ENCODE measurements around the gene SPINK13.
"Not testable (repeated sequence)": the region's sequence is repeated elsewhere in the genome, so short reads cannot be mapped to it uniquely, and the experiment has no call there.

The SPINK13 gene

GRCh38 chr5:148268566-148268965 is at the start of gene SPINK13:
Gene SPINK13, plus strand, starts transcription at chr5:148268794. Its CDS starts 1,279 bp downstream, at chr5:148270073.
- DNase-seq (ENCODE audit: low read depth in 1 of 2, low spot score in 1 of 2): no peak

DNA sequence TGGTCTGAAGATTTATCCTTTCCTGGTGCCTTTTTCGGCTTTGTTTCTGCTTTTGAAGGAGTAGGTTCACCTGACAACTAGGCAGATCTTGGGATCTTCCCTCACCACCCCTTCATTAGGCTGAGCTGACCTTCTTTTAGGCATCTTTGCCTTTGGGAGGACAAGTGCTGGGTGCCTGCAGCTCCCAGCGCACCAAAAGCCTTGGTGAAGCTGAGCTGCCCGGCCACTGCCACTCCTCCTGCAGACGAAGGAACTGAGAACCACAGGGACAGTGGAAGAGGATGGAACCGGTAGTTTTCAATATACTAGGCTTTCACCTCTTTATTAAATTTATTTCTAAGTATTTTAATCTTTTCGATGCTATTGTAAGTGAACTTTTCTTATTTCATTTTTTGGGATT is 47.1 kb upstream of the SPINK13 start:
- no peak for DNase-seq (ENCODE audit: low read depth in 1 of 2, low spot score in 1 of 2)

DNA sequence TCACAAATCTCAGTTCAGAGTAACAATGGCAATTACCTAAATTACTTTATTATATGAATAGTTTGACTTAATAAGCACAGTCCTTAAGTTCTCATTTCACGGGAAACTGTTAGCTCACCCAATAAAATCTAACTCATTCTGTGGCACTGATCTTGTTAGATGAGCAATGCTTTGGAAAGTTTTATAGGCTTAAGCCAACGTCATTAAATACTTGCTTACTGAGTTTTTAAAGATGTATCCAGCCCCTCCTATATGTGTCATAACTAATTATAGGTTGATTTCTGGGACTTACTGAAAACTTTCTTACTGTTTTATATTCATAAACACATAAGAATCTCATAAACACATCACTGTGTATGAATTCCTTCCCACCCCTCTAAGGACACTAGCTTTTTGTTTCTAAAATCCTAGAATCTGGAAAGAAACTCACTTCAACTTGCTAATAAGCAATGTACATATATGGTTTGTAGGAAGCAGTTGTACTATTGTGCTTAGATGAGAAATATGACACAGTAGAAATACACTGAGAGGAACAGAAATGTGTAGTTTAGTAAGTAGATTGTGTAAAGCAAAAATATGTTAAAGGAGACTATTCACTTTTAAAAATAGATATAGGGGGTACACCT is 44.4 kb upstream of the SPINK13 start:
- no peak for DNase-seq (ENCODE audit: low read depth in 1 of 2, low spot score in 1 of 2)

GRCh38 chr5:148228392-148228984 is 40.1 kb upstream of the SPINK13 start:
- no peak for DNase-seq (ENCODE audit: low read depth in 1 of 2, low spot score in 1 of 2)

DNA sequence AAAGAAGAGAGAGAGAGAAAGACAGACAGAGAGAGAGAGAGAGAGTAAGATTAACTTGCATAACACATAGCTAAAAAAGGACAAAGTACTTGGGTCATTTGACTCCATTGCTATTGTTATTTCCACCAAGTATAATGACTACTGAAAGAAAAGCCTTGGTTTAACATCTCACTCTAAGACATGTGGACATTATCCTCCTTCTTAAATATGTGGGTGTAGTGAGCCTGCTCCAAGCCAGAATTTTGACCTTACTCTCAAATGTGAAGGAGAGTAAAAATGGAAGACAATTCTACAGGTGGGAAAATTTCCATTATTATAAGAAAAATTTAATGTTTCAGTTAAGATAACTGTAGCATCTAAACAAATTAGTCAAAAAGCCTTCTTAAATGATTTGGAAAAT is 38.8 kb upstream of the SPINK13 start:
- DNase-seq (ENCODE audit: low read depth in 1 of 2, low spot score in 1 of 2): no peak

DNA sequence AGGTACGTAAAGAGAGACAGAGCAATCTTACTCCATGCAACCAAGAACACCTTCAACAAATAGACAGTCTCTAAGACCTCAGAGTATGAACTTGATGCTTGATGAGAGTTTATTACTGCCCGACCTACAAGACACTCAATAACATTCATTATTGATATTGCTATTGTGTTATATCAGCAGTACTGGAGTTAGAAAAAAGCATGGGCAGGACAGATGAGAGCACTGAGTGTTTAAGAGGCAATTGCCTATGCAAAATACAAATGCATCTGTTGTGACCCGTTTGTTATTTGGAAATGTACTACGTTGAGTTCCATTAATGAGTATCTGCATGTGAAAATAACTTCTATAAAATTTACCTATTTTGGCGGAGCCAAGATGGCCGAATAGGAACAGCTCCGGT is 38.4 kb upstream of the SPINK13 start:
- DNase-seq (ENCODE audit: low read depth in 1 of 2, low spot score in 1 of 2): no peak

DNA sequence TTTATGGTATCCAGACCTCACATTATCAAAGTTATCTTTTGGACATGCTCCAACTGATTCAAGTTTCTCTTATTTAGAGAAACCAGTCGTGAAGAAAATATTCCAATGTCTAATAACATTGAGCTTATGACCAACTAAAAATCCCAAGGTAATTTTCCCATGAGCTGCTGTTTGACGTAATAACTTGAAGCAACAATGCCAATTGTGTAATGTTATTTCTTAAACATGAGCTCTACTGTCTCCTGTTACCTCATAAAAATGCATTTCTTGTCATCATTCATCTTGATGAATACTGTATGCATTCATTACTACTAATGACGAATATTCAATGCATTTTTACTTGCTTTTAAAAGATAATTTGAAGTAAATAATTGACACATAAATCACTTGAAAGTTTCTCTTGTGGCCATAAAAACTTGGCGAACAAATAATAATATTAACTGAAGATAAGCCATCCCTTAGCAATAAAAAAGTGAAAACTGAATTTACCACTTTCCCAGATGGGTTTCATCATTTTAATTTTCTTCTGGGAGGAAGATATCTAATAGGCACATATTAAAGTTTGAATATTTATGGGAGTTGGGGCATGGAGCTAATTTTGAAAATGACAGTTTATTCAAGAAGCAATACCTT is 30.7 kb upstream of the SPINK13 start:
- no peak for DNase-seq (ENCODE audit: low read depth in 1 of 2, low spot score in 1 of 2)

- DNase-seq (ENCODE audit: low read depth in 1 of 2, low spot score in 1 of 2): no peak
Measured at GRCh38 chr5:148238418-148238794, 30.2 kb upstream of the SPINK13 start, which contains the start of gene MARCOL. Gene MARCOL, plus strand, starts transcription at chr5:148238525. Its CDS starts 73 bp downstream, at chr5:148238598.

- no peak for DNase-seq (ENCODE audit: low read depth in 1 of 2, low spot score in 1 of 2)
Measured at GRCh38 chr5:148248894-148249293, 19.7 kb upstream of the SPINK13 start.

- DNase-seq (ENCODE audit: low read depth in 1 of 2, low spot score in 1 of 2): no peak
Measured at GRCh38 chr5:148255456-148255855, 13.1 kb upstream of the SPINK13 start.

- DNase-seq (ENCODE audit: low read depth in 1 of 2, low spot score in 1 of 2): no peak
Measured at GRCh38 chr5:148259288-148259687, 9.3 kb upstream of the SPINK13 start.

DNA sequence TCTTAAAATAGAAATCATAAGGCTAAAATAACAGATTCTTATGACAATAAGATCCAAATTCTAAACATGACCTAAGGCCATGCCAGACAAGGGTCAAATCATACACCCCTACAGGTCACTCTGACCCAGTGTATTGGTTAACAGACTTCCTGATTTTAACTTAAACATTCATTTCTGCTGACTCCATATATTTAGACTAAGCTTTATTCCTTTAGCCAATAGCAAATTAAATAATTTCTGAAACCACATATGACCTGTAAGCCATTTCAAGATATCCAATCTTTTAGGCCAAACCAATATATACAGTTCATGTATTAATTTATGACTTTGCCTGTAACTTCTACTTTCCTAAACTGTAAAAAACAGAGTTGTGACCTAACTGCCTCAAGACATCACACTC is 7.4 kb upstream of the SPINK13 start:
- no peak for DNase-seq (ENCODE audit: low read depth in 1 of 2, low spot score in 1 of 2)

GRCh38 chr5:148267962-148268361 is 632 bp upstream of the SPINK13 start:
- no peak for DNase-seq (ENCODE audit: low read depth in 1 of 2, low spot score in 1 of 2)

GRCh38 chr5:148275129-148275528 is 6.5 kb downstream of the SPINK13 start:
- DNase-seq (ENCODE audit: low read depth in 1 of 2, low spot score in 1 of 2): not testable (repeated sequence)

DNA sequence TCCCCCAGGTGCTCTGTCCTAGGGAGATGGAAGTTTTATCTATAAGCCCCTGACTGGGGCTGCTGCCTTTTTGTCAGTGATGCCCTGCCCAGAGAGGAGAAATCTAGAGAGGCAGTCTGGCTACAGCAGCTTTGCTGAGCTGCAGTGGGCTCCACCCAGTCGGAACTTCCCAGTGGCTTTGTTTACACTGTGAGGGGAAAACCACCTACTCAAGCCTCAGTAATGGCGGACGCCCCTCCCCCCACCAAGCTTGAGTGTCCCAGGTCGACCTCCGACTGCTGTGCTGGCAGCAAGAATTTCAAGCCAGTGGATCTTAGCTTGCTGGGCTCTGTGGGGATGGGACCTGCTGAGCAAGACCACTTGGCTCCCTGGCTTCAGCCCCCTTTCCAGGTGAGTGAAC is 12.3 kb downstream of the SPINK13 start:
- peak in 1 of 2 donors; percentile 0 for DNase-seq (ENCODE audit: low read depth in 1 of 2, low spot score in 1 of 2)

DNA sequence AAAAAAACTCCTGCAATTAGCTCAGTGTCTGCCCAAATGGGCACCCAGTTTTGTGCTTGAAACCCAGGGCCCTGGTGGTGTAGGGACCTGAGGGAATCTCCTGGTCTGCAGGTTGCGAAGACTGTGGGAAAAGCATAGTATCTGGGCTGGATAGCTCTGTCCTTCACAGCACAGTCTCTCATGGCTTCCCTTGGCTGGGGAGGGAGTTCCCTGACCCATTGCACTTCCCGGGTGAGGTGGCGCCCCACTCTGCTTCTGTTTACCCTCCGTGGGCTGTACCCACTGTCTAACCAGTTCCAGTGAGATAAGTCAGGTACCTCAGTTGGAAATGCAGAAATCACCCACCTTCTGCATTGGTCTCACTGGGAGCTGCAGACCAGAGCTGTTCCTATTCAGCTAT is 12.7 kb downstream of the SPINK13 start:
- DNase-seq (ENCODE audit: low read depth in 1 of 2, low spot score in 1 of 2): not testable (repeated sequence)

GRCh38 chr5:148290271-148291195 is 21.9 kb downstream of the SPINK13 start:
- DNase-seq (ENCODE audit: low read depth in 1 of 2, low spot score in 1 of 2): no peak

DNA sequence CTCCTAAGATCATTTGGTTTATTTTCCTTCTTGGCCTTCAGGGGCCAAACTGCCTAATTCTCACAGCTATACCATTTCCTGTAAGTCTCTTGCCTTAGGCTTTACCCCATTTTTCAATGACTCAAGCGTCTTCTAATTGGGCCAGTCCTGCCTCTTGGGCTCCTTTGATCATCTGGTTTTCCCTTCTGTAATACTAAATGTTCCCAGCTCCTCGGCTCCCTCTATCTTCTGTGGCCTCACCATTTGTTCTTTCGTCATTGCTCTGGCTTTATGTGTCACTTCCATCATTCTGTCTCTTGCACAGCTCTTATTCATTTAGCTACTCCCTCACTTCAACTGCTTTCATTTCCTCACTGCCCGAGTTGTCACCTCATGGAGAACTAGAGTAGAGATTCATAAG is 29.1 kb downstream of the SPINK13 start:
- DNase-seq (ENCODE audit: low read depth in 1 of 2, low spot score in 1 of 2): no peak

GRCh38 chr5:148306446-148306845 is 37.9 kb downstream of the SPINK13 start:
- DNase-seq (ENCODE audit: low read depth in 1 of 2, low spot score in 1 of 2): no peak

DNA sequence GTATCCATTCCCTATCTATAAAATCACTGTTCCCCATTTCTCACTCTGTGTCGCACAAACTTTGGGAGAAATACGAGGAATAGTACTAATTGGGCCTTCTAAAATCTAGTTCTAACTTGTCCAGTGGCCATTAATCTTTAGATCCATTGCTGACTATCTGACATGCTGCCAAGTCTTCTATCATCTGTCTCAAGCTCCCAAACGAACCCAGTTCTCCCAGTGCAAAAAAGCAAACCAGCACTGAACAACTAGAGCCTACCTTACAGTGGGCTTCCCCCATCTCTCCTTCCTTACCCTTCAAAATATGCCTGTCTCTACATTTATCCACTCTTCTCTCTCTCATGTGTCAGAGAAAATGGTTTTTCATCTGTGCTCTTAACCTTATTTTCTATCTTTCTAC is 40.4 kb downstream of the SPINK13 start:
- no peak for DNase-seq (ENCODE audit: low read depth in 1 of 2, low spot score in 1 of 2)

DNA sequence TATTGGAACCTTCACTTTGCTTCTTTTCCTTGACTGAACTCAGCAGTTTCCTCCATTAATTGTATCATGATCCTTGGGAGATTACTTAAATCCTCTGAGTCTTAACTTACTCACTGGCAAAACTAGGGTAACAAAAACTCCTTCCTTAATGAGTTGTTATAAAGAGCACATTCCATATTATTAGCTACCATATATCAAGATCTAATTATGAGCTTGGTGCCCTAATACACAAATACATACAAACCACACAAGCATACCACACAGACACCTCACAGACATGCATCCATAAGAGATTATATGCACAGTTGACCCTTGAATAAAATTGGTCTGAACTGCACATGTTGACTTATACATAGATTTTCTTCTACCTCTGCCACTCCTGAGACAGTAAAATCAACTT is 41.2 kb downstream of the SPINK13 start:
- DNase-seq (ENCODE audit: low read depth in 1 of 2, low spot score in 1 of 2): no peak

DNA sequence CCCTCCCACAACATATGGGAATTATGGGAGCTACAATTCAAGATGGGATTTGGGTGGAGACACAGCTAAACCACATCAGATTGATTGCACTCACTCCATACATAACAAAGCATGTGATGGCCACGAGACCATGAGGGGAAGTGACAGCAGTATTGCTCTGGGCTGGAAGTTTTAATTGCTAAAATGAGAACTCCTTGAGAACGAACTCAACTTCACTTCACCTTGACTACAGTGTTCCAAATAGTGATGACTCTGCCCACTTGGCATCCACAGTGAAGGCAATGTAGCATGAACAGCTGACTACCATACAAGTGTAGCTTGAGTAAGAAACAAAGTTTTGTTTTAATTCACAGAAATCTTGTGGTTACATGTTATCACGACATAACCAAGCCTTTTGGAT is 42.9 kb downstream of the SPINK13 start:
- DNase-seq (ENCODE audit: low read depth in 1 of 2, low spot score in 1 of 2): no peak

All from stimulated activated CD4-positive, alpha-beta T cell treated with anti-CD3 and anti-CD28 coated beads, Interleukin-15, amount 100 ng/mL, for 1 hour (primary cell).